ENCODE results near the gene KIF15. TPM values are rescaled to one million over a fixed set of nuclear protein-coding genes. Genes with fewer than 3 reads are reported as not detected.
"Not testable (repeated sequence)": the region's sequence is repeated elsewhere in the genome, so short reads cannot be mapped to it uniquely, and the experiment has no call there.

KIF15 gene
- total RNA-seq, 4 donors from 2014 or later, result 0.15 to 1.8 (median 0.33) TPM; not detected in 1

DNA sequence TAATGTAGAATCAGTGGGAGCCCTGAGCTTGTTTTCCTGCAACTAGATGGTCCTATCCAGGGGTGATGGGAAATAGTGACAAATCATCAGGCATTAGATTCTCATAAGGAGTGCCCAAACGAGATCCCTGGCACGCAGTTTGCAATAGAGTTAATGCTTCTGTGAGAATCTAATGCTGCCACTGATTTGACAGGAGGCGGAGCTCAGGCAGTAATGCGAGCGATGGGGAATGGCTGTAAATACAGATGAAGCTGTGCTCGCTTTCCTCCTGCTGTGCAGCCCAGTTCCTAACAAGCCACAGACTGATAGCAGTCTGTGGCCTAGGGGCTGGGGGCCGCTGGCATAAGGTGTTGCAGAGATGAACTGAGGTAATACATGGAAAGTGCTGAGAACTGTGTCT lies 71.8 kb downstream of the KIF15 start:
- no peaks in the 10 kb centered on the region for H3K4me1 ChIP-seq

DNA sequence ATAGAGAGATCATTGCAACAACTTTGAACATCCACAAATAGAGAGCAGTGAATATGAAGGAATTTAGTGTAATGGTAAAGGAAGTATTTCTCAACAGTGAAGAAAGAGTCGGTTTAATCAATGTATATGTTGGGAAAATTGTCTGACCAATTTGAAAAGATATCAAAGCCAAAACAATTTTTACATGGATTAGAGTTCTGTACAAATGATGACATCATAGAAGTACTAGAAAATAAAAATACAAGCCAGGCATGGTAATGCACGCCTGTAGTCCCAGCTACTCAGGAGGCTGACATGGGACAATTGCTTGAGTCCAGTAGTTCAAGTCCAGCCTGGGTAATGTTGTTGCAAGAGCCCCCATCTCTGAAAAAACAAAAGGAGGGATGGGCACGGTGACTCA lies 74.1 kb downstream of the KIF15 start:
- no peak overlapping the region for H3K27ac ChIP-seq
- no peaks in the 10 kb centered on the region for H3K27me3 ChIP-seq
- H3K4me3 ChIP-seq (replicated peaks in 1 of 3), result no peak overlapping the region
- no peaks in the 10 kb centered on the region for H3K9me3 ChIP-seq
- intact Hi-C loops (cut with DNase I), result no loop called here
- no peak for TF ChIP-seq POLR2A (IDR thresholded peaks at IDR 0.05)
- H3K36me3 ChIP-seq, result no peaks in the 10 kb centered on the region
- H3K4me1 ChIP-seq, result no peaks in the 10 kb centered on the region
- no peak for DNase-seq
- WGBS, 2 donors, result 92 to 96% methylated on average over 3 of the region's 3 CpGs

More for the DNA sequence above, 71.8 kb downstream of the KIF15 start:
- DNase-seq, result no peak
- Histone ChIP-seq H3K4me3 (replicated peaks in 1 of 3) (no peak overlapping the region), H3K36me3 (no peaks in the 10 kb centered on the region), H3K27me3 (no peaks in the 10 kb centered on the region), H3K9me3 (no peaks in the 10 kb centered on the region), H3K27ac (no peak overlapping the region)
- WGBS, 2 donors, result 96 to 97% methylated on average over 7 of the region's 7 CpGs
- TF ChIP-seq POLR2A (IDR thresholded peaks at IDR 0.05), result no peak
- TF ChIP-seq, protein P1, sequence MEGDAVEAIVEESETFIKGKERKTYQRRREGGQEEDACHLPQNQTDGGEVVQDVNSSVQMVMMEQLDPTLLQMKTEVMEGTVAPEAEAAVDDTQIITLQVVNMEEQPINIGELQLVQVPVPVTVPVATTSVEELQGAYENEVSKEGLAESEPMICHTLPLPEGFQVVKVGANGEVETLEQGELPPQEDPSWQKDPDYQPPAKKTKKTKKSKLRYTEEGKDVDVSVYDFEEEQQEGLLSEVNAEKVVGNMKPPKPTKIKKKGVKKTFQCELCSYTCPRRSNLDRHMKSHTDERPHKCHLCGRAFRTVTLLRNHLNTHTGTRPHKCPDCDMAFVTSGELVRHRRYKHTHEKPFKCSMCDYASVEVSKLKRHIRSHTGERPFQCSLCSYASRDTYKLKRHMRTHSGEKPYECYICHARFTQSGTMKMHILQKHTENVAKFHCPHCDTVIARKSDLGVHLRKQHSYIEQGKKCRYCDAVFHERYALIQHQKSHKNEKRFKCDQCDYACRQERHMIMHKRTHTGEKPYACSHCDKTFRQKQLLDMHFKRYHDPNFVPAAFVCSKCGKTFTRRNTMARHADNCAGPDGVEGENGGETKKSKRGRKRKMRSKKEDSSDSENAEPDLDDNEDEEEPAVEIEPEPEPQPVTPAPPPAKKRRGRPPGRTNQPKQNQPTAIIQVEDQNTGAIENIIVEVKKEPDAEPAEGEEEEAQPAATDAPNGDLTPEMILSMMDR (IDR thresholded peaks at IDR 0.05), result no peak
- intact Hi-C loops (cut with DNase I), result no loop called here

DNA sequence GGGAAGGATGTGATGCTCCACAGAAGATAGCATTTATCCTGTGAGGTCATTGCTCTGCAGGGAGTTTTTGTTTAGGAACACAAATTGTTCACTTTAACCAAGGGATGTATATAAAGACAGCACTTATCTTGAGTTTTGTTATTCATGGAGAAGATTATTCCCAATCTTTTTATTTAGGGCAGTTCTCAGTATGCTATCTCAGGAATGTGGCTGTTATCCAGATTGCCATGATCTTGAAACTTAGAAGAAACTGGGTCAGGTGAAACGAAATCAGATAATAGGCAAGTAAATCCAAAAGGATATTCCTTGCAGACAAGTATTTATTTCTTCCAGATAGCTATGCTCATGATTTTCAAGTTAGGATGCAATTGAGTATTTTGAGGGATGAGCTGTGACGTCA lies 80.8 kb downstream of the KIF15 start:
- H3K4me1 ChIP-seq, result no peaks in the 10 kb centered on the region
- no peak for DNase-seq
- TF ChIP-seq, protein P1 (IDR thresholded peaks at IDR 0.05), result no peak
- no peak for TF ChIP-seq POLR2A (IDR thresholded peaks at IDR 0.05)
- no peak overlapping the region for H3K27ac ChIP-seq
- 86 to 90% methylated on average over 2 of the region's 2 CpGs for WGBS, 2 donors
- intact Hi-C loops (cut with DNase I), result no loop called here
- H3K4me3 ChIP-seq (replicated peaks in 1 of 3), result no peak overlapping the region
- H3K9me3 ChIP-seq, result no peaks in the 10 kb centered on the region
- H3K27me3 ChIP-seq, result no peaks in the 10 kb centered on the region
- H3K36me3 ChIP-seq, result no peaks in the 10 kb centered on the region

DNA sequence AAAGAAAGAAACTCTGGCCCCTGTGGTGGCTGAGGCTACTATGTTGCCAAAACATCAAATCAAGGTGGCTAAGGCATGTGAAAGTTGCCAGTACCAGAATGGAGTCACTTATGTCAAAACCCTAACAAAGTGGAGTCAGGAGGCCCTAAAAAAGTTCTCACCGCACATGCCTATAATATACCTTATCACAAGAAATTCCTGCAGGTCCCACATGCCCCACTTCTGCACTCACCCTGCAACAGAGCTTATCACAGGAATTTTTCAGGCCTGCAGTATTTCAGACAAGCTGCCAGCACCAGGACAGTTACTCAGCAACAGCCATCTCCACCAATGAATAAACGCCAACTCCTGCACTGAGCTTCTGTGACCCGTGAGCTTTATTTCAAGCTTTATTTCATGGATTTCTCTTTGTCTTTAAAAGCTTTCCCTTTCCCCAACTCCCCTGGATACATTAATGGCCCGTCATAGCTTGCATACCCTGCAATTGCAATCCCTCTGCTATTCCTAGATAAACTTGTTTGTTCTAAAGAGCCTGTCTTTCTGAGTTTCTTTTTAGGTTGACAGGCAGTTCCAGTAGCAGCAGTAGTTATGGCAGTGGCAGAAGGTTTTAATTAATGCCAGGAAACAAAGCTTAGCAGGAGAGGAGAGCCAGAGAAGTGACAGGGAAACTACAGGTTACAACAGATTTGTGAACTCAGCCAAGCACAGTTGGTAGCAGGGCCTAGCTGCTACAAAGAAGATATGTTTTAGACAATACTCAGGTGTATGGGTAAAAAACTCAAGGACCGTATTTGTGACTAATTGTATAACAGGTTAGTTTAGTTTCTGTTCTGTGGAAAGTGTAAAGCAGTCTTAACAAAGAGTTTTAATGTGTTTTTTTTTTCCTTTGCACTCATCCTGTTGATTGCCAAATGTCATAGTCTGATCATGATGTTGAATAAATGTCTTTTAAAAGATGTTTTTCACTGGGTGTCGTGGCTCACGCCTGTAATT lies 84.2 kb downstream of the KIF15 start:
- intact Hi-C loops (cut with DNase I), result no loop called here
- no peaks in the 10 kb centered on the region for H3K27me3 ChIP-seq
- no peaks in the 10 kb centered on the region for H3K36me3 ChIP-seq
- no peak overlapping the region for H3K4me3 ChIP-seq (replicated peaks in 1 of 3)
- no peak for DNase-seq
- WGBS, 2 donors, result 81 to 89% methylated on average over 7 of the region's 7 CpGs
- H3K4me1 ChIP-seq, result no peaks in the 10 kb centered on the region
- H3K27ac ChIP-seq, result no peak overlapping the region
- TF ChIP-seq, protein P1 (IDR thresholded peaks at IDR 0.05), result no peak
- TF ChIP-seq POLR2A (IDR thresholded peaks at IDR 0.05), result no peak
- no peaks in the 10 kb centered on the region for H3K9me3 ChIP-seq

DNA sequence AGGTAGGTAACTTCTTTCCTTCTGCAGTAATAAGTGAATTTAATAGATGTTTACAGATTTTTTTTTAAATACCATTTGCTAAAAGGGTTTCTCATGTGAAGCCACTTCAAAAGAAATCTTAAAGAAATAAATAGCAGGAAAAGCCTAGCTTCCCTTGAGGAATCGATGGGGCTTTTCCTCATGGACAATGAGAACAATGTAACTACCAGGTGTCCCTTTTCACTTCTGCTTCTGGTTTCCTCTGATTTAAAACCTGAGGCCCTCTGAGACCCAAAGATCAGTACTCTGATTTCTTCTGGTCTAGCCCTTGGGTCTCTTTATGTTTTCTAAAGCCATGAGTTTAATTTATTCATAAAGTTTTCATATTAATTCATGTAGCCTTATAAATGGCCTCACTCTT lies 87.0 kb downstream of the KIF15 start:
- H3K36me3 ChIP-seq, result no peaks in the 10 kb centered on the region
- DNase-seq, result no peak
- no peaks in the 10 kb centered on the region for H3K9me3 ChIP-seq
- H3K4me3 ChIP-seq (replicated peaks in 1 of 3), result no peak overlapping the region
- no peak overlapping the region for H3K27ac ChIP-seq
- intact Hi-C loops (cut with DNase I), result no loop called here
- TF ChIP-seq, protein P1 (IDR thresholded peaks at IDR 0.05), result no peak
- TF ChIP-seq POLR2A (IDR thresholded peaks at IDR 0.05), result no peak
- 75 to 78% methylated on average over 1 of the region's 1 CpG for WGBS, 2 donors
- H3K4me1 ChIP-seq, result no peaks in the 10 kb centered on the region
- H3K27me3 ChIP-seq, result no peaks in the 10 kb centered on the region

DNA sequence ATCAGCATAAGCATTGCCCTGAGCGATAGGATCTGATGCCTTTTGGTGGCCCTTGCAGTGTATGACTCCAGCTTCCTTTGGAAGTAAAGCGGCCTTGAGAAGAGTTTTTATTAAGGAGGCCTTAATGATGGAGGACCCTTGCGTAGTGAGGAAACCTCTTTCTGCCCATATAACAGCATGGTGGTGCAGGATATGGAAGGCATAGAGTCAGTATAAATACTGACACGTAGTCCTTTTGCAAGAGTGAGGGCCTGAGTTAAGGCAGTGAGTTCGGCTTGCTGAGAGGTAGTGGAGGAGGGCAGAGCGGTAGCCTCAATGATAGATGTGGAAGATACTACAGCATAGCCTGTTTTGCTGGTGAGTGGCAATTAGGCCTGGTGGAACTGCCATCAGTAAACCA lies 95.1 kb downstream of the KIF15 start:
- H3K4me1 ChIP-seq; H3K27me3 ChIP-seq; DNase-seq; H3K36me3 ChIP-seq; H3K4me3 ChIP-seq (replicated peaks in 1 of 3); H3K27ac ChIP-seq; H3K9me3 ChIP-seq; intact Hi-C loops (cut with DNase I): not testable (repeated sequence)
- WGBS, 2 donors, result 96 to 98% methylated on average over 6 of the region's 6 CpGs

Measured in thyroid gland (tissue), 4 donors.